Colonic mucosa (tissue), 4 donors: ENCODE results near the gene ITFG1. TPM values are rescaled to one million over a fixed set of nuclear protein-coding genes. Genes with fewer than 3 reads are reported as not detected.
"Not testable (repeated sequence)": the region's sequence is repeated elsewhere in the genome, so short reads cannot be mapped to it uniquely, and the experiment has no call there.

ENCODE experiments used
- DNase-seq: peaks from one replicate; pipeline ENCODE4 v3.0.0-alpha.2; 2020
- H3K27ac ChIP-seq: fragments of 200-600 bp; one replicate; pipeline ENCODE4 v1.8.0; 2021
- H3K27me3 ChIP-seq: fragments of 200-600 bp; one replicate; pipeline ENCODE4 v1.8.0; 2021
- H3K36me3 ChIP-seq: fragments of 200-600 bp; one replicate; pipeline ENCODE4 v1.8.0; 2021
- H3K4me1 ChIP-seq: fragments of 200-600 bp; one replicate; pipeline ENCODE4 v1.8.0; 2021; ENCODE audit warnings: mild to moderate bottlenecking
- H3K4me3 ChIP-seq: fragments of 200-600 bp; one replicate; pipeline ENCODE4 v1.8.0; 2021
- H3K9ac ChIP-seq, 2 donors: one replicate each; pipeline ENCODE4 v1.7.0; 2013; ENCODE audit warnings: control low read depth in 2 of 2, low read depth in 2 of 2, low read length in 2 of 2
- H3K9me3 ChIP-seq: fragments of 200-600 bp; one replicate; pipeline ENCODE4 v1.8.0; 2021
- CTCF ChIP-seq: fragments of 200-600 bp; IDR thresholded peaks from one replicate; pipeline ENCODE4 v1.8.0; 2022; ENCODE audit warnings: antibody characterized with exemption, mild to moderate bottlenecking
- intact Hi-C: fragments of 100-400 bp; cut with DNase I; formaldehyde crosslinking; loops from one replicate; pipeline ENCODE4 v1.14.1; 2022
- total RNA-seq, 2 donors: library from RNA; stranded (reverse); fragmentation: NEBNext Ultra II Directional in 1 of 2; extraction: Animal tissue kit (Norgen Biotek cat#: 25700) in 1 of 2; gene quantifications; one replicate each; pipeline ENCODE4 v1.2.1, GENCODE V29; 2021
- donor health status: healthy.
- donor health status: DM: no; HTN: no; CAD: no.
- donor health status: DM: no; HTN: no; CAD: no.

The ITFG1 gene
- total RNA-seq, 2 donors from 2014 or later: 45.9 to 92.0 TPM

- Histone ChIP-seq H3K27me3 (no peaks in the 10 kb centered on the region), H3K9ac (no peak overlapping the region), H3K4me3 (no peak overlapping the region), H3K4me1 (no peaks in the 10 kb centered on the region), H3K9me3 (no peaks in the 10 kb centered on the region), H3K36me3 (no peaks in the 10 kb centered on the region), H3K27ac (no peak overlapping the region)
- intact Hi-C loops: no loop called here
- no peak for TF ChIP-seq CTCF
- DNase-seq: no peak
Measured at GRCh38 chr16:47198180-47198575, 262.7 kb downstream of the ITFG1 start.

GRCh38 chr16:47197536-47198179 is 263.2 kb downstream of the ITFG1 start:
- H3K27ac ChIP-seq: no peak overlapping the region
- TF ChIP-seq CTCF: no peak
- H3K9me3 ChIP-seq: no peaks in the 10 kb centered on the region
- DNase-seq: no peak
- H3K9ac ChIP-seq: no peak overlapping the region
- no peaks in the 10 kb centered on the region for H3K4me1 ChIP-seq
- no peak overlapping the region for H3K4me3 ChIP-seq
- no peaks in the 10 kb centered on the region for H3K36me3 ChIP-seq
- intact Hi-C loops: no loop called here
- no peaks in the 10 kb centered on the region for H3K27me3 ChIP-seq

- Histone ChIP-seq H3K9me3 (no peaks in the 10 kb centered on the region), H3K4me3 (no peak overlapping the region), H3K4me1 (no peaks in the 10 kb centered on the region), H3K27me3 (no peaks in the 10 kb centered on the region), H3K9ac (no peak overlapping the region), H3K27ac (no peak overlapping the region), H3K36me3 (no peaks in the 10 kb centered on the region)
- intact Hi-C loops: no loop called here
- DNase-seq: no peak
- no peak for TF ChIP-seq CTCF
Measured at GRCh38 chr16:47196457-47196856, 264.4 kb downstream of the ITFG1 start.

GRCh38 chr16:47182318-47182717 is 278.5 kb downstream of the ITFG1 start:
- Histone ChIP-seq H3K27ac (no peak overlapping the region), H3K4me3 (no peak overlapping the region), H3K4me1 (no peaks in the 10 kb centered on the region), H3K27me3 (no peaks in the 10 kb centered on the region), H3K9me3 (no peaks in the 10 kb centered on the region), H3K36me3 (no peaks in the 10 kb centered on the region), H3K9ac (no peak overlapping the region)
- no peak for DNase-seq
- no peak for TF ChIP-seq CTCF
- intact Hi-C loops: no loop called here

GRCh38 chr16:47181066-47181465 is 279.8 kb downstream of the ITFG1 start:
- H3K9ac ChIP-seq, H3K36me3 ChIP-seq, H3K4me1 ChIP-seq, H3K4me3 ChIP-seq, H3K27ac ChIP-seq, H3K9me3 ChIP-seq, intact Hi-C loops, H3K27me3 ChIP-seq, DNase-seq: not testable (repeated sequence)

- Histone ChIP-seq H3K9me3 (no peaks in the 10 kb centered on the region), H3K27me3 (no peaks in the 10 kb centered on the region), H3K9ac (no peak overlapping the region), H3K27ac (no peak overlapping the region), H3K36me3 (no peaks in the 10 kb centered on the region), H3K4me1 (no peaks in the 10 kb centered on the region), H3K4me3 (no peak overlapping the region)
- TF ChIP-seq CTCF: no peak
- no peak for DNase-seq
- intact Hi-C loops: no loop called here
Measured at GRCh38 chr16:47180073-47180472, 280.8 kb downstream of the ITFG1 start.
